NOMO-1 treated with dmso at 0.1 percent for 144 hours (cell line): ENCODE measurements around the gene REEP2.
A peak's percentile ranks its signal among the peaks of the same experiment; 100 is the strongest.

Source experiments
- DNase-seq: peaks from one replicate; lab custom pipeline; 2025; ENCODE audit not compliant: unreplicated experiment; lab: John Stamatoyannopoulos, UW

REEP2 gene

GRCh38 chr5:138448481-138449398 lies 9.9 kb downstream of the REEP2 start:
- DNase-seq, result no peak

GRCh38 chr5:138449501-138450239 lies 10.8 kb downstream of the REEP2 start:
- DNase-seq, result peak; percentile 50

- no peak for DNase-seq
Measured at GRCh38 chr5:138450971-138451370, 12.1 kb downstream of the REEP2 start.

- DNase-seq, result no peak
Measured at GRCh38 chr5:138452720-138453119, 13.9 kb downstream of the REEP2 start.

- DNase-seq, result no peak
Measured at GRCh38 chr5:138453590-138453989, 14.7 kb downstream of the REEP2 start.

- DNase-seq, result no peak
Measured at GRCh38 chr5:138454121-138454520, 15.3 kb downstream of the REEP2 start.

GRCh38 chr5:138455232-138455930 lies 16.5 kb downstream of the REEP2 start:
- no peak for DNase-seq

GRCh38 chr5:138457531-138458275 lies 18.8 kb downstream of the REEP2 start:
- DNase-seq, result no peak

GRCh38 chr5:138458384-138458783 lies 19.5 kb downstream of the REEP2 start:
- DNase-seq, result no peak

- DNase-seq, result no peak
Measured at GRCh38 chr5:138458856-138459255, 20.0 kb downstream of the REEP2 start.

GRCh38 chr5:138459311-138459933 lies 20.6 kb downstream of the REEP2 start:
- DNase-seq, result no peak

GRCh38 chr5:138460032-138460693 lies 21.3 kb downstream of the REEP2 start:
- DNase-seq, result no peak

GRCh38 chr5:138461343-138462125 lies 22.7 kb downstream of the REEP2 start:
- DNase-seq, result no peak

GRCh38 chr5:138463419-138464007 lies 24.7 kb downstream of the REEP2 start:
- DNase-seq, result no peak

GRCh38 chr5:138464008-138464387 lies 25.1 kb downstream of the REEP2 start:
- DNase-seq, result peak; percentile 92

GRCh38 chr5:138464388-138465260 lies 25.8 kb downstream of the REEP2 start:
- DNase-seq, result peak; percentile 96

GRCh38 chr5:138465261-138466124 lies 26.6 kb downstream of the REEP2 start, which contains the start of gene EGR1:
Gene EGR1, plus strand, starts transcription at chr5:138465479. Its CDS starts 283 bp downstream, at chr5:138465762.
- peak; percentile 91 for DNase-seq
